ENCODE results near the gene OR2T35. TPM values are rescaled to one million over a fixed set of nuclear protein-coding genes. Genes with fewer than 3 reads are reported as not detected.
"Not testable (repeated sequence)": the region's sequence is repeated elsewhere in the genome, so short reads cannot be mapped to it uniquely, and the experiment has no call there.

Gene OR2T35
- polyA plus RNA-seq (ENCODE audit: low read depth in 6 of 6) = under 1 TPM in 2 of 6 donors, not detected in 4; 0.13 to 0.16 TPM

GRCh38 chr1:248645178-248645577, at the start of gene OR2T35:
Gene OR2T35 (minus strand): TSS chr1:248645278. CDS start chr1:248639258, 6,020 bp downstream.
- not testable (repeated sequence) for H3K27me3 Mint-ChIP-seq; H3K9me3 Mint-ChIP-seq; DNase-seq; ATAC-seq (ENCODE audit: low read depth in 2 of 2); H3K36me3 Mint-ChIP-seq
- Mint-ChIP-seq H3K4me3 (peak within 1 kb of the TSS in 4 of 8 donors; percentile 25 to 64 (median 61)), H3K27ac (peak within 1 kb of the TSS in 3 of 6 donors; percentile 46 to 70 (median 47)), H3K4me1 (peaks cover 6 to 17% (median 7%) of the 10 kb centered on the region in 3 donors)

- DNase-seq = no peak
- H3K4me1 Mint-ChIP-seq = peaks cover 19 to 28% (median 23%) of the 10 kb centered on the region in 3 donors
- no peak for ATAC-seq (ENCODE audit: low read depth in 2 of 2)
- peaks cover 0 to 8% of the 10 kb centered on the region in 2 donors for H3K36me3 Mint-ChIP-seq
- H3K27ac Mint-ChIP-seq = no peak overlapping the region
- H3K27me3 Mint-ChIP-seq = peaks cover 0 to 7% (median 0%) of the 10 kb centered on the region in 3 donors
- H3K9me3 Mint-ChIP-seq = peaks cover 4 to 17% (median 10%) of the 10 kb centered on the region in 7 donors
- H3K4me3 Mint-ChIP-seq = no peak overlapping the region
These were observed 46.6 kb upstream of the OR2T35 start for GRCh38 chr1:248691567-248692155.

GRCh38 chr1:248688527-248689298, 43.6 kb upstream of the OR2T35 start:
- Mint-ChIP-seq H3K4me1 (peaks cover 15 to 20% (median 19%) of the 10 kb centered on the region in 3 donors), H3K9me3 (peaks cover 4 to 17% (median 10%) of the 10 kb centered on the region in 7 donors), H3K27ac (peak overlapping the region in 3 of 6 donors; percentile 3 to 65 (median 12)), H3K27me3 (peaks cover 0 to 7% (median 4%) of the 10 kb centered on the region in 3 donors), H3K36me3 (peaks cover 0 to 8% of the 10 kb centered on the region in 2 donors), H3K4me3 (no peak overlapping the region)
- ATAC-seq (ENCODE audit: low read depth in 2 of 2) = peak; percentile 42 to 57
- no peak for DNase-seq

- Mint-ChIP-seq H3K36me3 (no peaks in the 10 kb centered on the region), H3K4me3 (peak overlapping the region in 2 of 8 donors; percentile 9 to 53), H3K4me1 (peaks cover 10 to 19% (median 15%) of the 10 kb centered on the region in 3 donors), H3K9me3 (peaks cover 0 to 17% (median 9%) of the 10 kb centered on the region in 7 donors), H3K27me3 (peaks cover 0 to 9% (median under 1%) of the 10 kb centered on the region in 3 donors), H3K27ac (peak overlapping the region in 3 of 6 donors; percentile 2 to 90 (median 2))
- ATAC-seq (ENCODE audit: low read depth in 2 of 2) = peak; percentile 88 to 94
- DNase-seq = peak; percentile 44
These were observed 41.7 kb upstream of the OR2T35 start for GRCh38 chr1:248686815-248687214.

- Mint-ChIP-seq H3K4me3 (no peak overlapping the region), H3K36me3 (no peaks in the 10 kb centered on the region), H3K4me1 (peaks cover under 1 to 4% (median 2%) of the 10 kb centered on the region in 3 donors), H3K27ac (no peak overlapping the region), H3K9me3 (no peaks in the 10 kb centered on the region), H3K27me3 (peaks cover 0 to 17% (median 10%) of the 10 kb centered on the region in 3 donors)
- ATAC-seq (ENCODE audit: low read depth in 2 of 2) (no peak), DNase-seq (no peak)
These were observed 36.6 kb upstream of the OR2T35 start for GRCh38 chr1:248681651-248682050.

GRCh38 chr1:248670003-248670402, 24.9 kb upstream of the OR2T35 start:
- no peak for ATAC-seq (ENCODE audit: low read depth in 2 of 2)
- Mint-ChIP-seq H3K9me3 (peaks cover 0 to 8% (median 7%) of the 10 kb centered on the region in 7 donors), H3K36me3 (no peaks in the 10 kb centered on the region), H3K27me3 (no peaks in the 10 kb centered on the region), H3K4me1 (no peaks in the 10 kb centered on the region), H3K4me3 (no peak overlapping the region), H3K27ac (no peak overlapping the region)
- DNase-seq = no peak

- Mint-ChIP-seq H3K4me1 (peaks cover 14 to 42% (median 37%) of the 10 kb centered on the region in 3 donors), H3K27ac (peak overlapping the region; percentile 85 to 97 (median 93)), H3K4me3 (peak overlapping the region in 7 of 8 donors; percentile 4 to 65 (median 53))
- not testable (repeated sequence) for H3K27me3 Mint-ChIP-seq, H3K9me3 Mint-ChIP-seq, H3K36me3 Mint-ChIP-seq
- ATAC-seq (ENCODE audit: low read depth in 2 of 2) (peak; percentile 98), DNase-seq (peak; percentile 60)
These were observed 18.6 kb upstream of the OR2T35 start for GRCh38 chr1:248663453-248664328.

- DNase-seq; ATAC-seq (ENCODE audit: low read depth in 2 of 2); H3K4me3 Mint-ChIP-seq; H3K27ac Mint-ChIP-seq; H3K36me3 Mint-ChIP-seq; H3K9me3 Mint-ChIP-seq; H3K27me3 Mint-ChIP-seq: not testable (repeated sequence)
- peaks cover 0 to 24% (median 20%) of the 10 kb centered on the region in 3 donors for H3K4me1 Mint-ChIP-seq
These were observed 11.7 kb upstream of the OR2T35 start for GRCh38 chr1:248656797-248657196.

- not testable (repeated sequence) for ATAC-seq (ENCODE audit: low read depth in 2 of 2); H3K9me3 Mint-ChIP-seq; H3K27me3 Mint-ChIP-seq; H3K36me3 Mint-ChIP-seq; H3K4me3 Mint-ChIP-seq; DNase-seq
- Mint-ChIP-seq H3K27ac (peak within 1 kb of the TSS in 1 of 6 donors; percentile 26), H3K4me1 (peaks cover 0 to 17% (median 14%) of the 10 kb centered on the region in 3 donors)
These were observed 10.3 kb upstream of the OR2T35 start, which contains the start of gene OR2T27 for GRCh38 chr1:248655354-248655753. Gene OR2T27 (minus strand): TSS chr1:248655528. CDS start chr1:248650884, 4,644 bp downstream.

- not testable (repeated sequence) for H3K9me3 Mint-ChIP-seq; DNase-seq; H3K4me3 Mint-ChIP-seq; ATAC-seq (ENCODE audit: low read depth in 2 of 2); H3K27ac Mint-ChIP-seq; H3K27me3 Mint-ChIP-seq; H3K36me3 Mint-ChIP-seq
- H3K4me1 Mint-ChIP-seq = peaks cover 6 to 15% (median 7%) of the 10 kb centered on the region in 3 donors
These were observed 3.9 kb upstream of the OR2T35 start for GRCh38 chr1:248648770-248649536.

GRCh38 chr1:248642971-248643651, 2.0 kb downstream of the OR2T35 start:
- not testable (repeated sequence) for DNase-seq, H3K36me3 Mint-ChIP-seq, H3K9me3 Mint-ChIP-seq, H3K4me3 Mint-ChIP-seq, H3K27me3 Mint-ChIP-seq
- peaks cover 6 to 17% (median 7%) of the 10 kb centered on the region in 3 donors for H3K4me1 Mint-ChIP-seq
- peak; percentile 93 for ATAC-seq (ENCODE audit: low read depth in 2 of 2)
- H3K27ac Mint-ChIP-seq = peak overlapping the region in 2 of 6 donors; percentile 57 to 67

- Mint-ChIP-seq H3K27ac (peak overlapping the region in 1 of 6 donors; percentile 44), H3K4me1 (peaks cover 6 to 15% (median 7%) of the 10 kb centered on the region in 3 donors), H3K4me3 (peak overlapping the region in 1 of 8 donors; percentile 22)
- H3K9me3 Mint-ChIP-seq; H3K36me3 Mint-ChIP-seq; H3K27me3 Mint-ChIP-seq; DNase-seq; ATAC-seq (ENCODE audit: low read depth in 2 of 2): not testable (repeated sequence)
These were observed 3.5 kb downstream of the OR2T35 start for GRCh38 chr1:248641583-248641982.

Data from naive B cell (primary cell).